CD8-positive, alpha-beta memory T cell (primary cell): ENCODE measurements around the gene GIMAP6. TPM values are rescaled to one million over a fixed set of nuclear protein-coding genes. Genes with fewer than 3 reads are reported as not detected.
"Not testable (repeated sequence)": the region's sequence is repeated elsewhere in the genome, so short reads cannot be mapped to it uniquely, and the experiment has no call there.

Experiments
- CTCF ChIA-PET: fragments of 350-600 bp; sonication (Branson Sonifier 250); formaldehyde crosslinking; loops from one replicate; lab custom pipeline; 2021; ENCODE audit warnings: antibody characterized with exemption; lab: Charles Lee
- POLR2A ChIA-PET: fragments of 350-600 bp; sonication (Branson Sonifier 250); formaldehyde crosslinking; loops from one replicate; lab custom pipeline; 2021; ENCODE audit warnings: antibody characterized with exemption; lab: Charles Lee
- DNase-seq, 5 donors: peaks; one replicate each; pipeline versions ENCODE4 v3.0.0 to v3.0.0-alpha.2; 2020 to 2022; ENCODE audit warnings: mixed read lengths in 1 of 5
- H3K27ac ChIP-seq: one replicate; pipeline ENCODE4 v1.7.0; 2013; ENCODE audit warnings: low read depth, mild to moderate bottlenecking, low read length, moderate library complexity
- H3K27me3 ChIP-seq: 2 replicates; pipeline ENCODE4 v1.7.0; 2013; ENCODE audit warnings: low read length, mild to moderate bottlenecking; ENCODE audit not compliant: insufficient read depth, poor library complexity, severe bottlenecking
- H3K36me3 ChIP-seq: 2 replicates; pipeline ENCODE4 v1.7.0; 2013; ENCODE audit warnings: mild to moderate bottlenecking, low read length, moderate library complexity; ENCODE audit not compliant: insufficient read depth
- H3K4me1 ChIP-seq: 2 replicates; pipeline ENCODE4 v1.7.0; 2013; ENCODE audit warnings: mild to moderate bottlenecking, low read length, moderate library complexity; ENCODE audit not compliant: insufficient read depth
- H3K4me3 ChIP-seq: 2 replicates; pipeline ENCODE4 v1.7.0; 2013; ENCODE audit warnings: mild to moderate bottlenecking, low read length
- H3K9me3 ChIP-seq: 2 replicates; pipeline ENCODE4 v1.7.0; 2013; ENCODE audit warnings: mild to moderate bottlenecking, low read length
- H3K27ac Mint-ChIP-seq, 8 donors: one replicate each; pipeline ENCODE4 v1.8.0; 2020 to 2021; ENCODE audit warnings: mixed read lengths in 8 of 8, mild to moderate bottlenecking in 6 of 8, inconsistent platforms in 3 of 8, moderate library complexity in 3 of 8
- H3K27me3 Mint-ChIP-seq, 2 donors: one replicate each; pipeline ENCODE4 v1.8.0; 2020 to 2021; ENCODE audit warnings: mixed read lengths in 2 of 2, mild to moderate bottlenecking in 1 of 2, moderate library complexity in 1 of 2
- H3K36me3 Mint-ChIP-seq, 3 donors: one replicate each; pipeline ENCODE4 v1.8.0; 2020 to 2021; ENCODE audit warnings: mixed read lengths in 3 of 3, inconsistent platforms in 1 of 3, mild to moderate bottlenecking in 1 of 3
- H3K4me1 Mint-ChIP-seq, 3 donors: one replicate each; pipeline ENCODE4 v1.8.0; 2020 to 2021; ENCODE audit warnings: mixed read lengths in 3 of 3, inconsistent platforms in 1 of 3, mild to moderate bottlenecking in 1 of 3
- H3K4me3 Mint-ChIP-seq, 7 donors: one replicate each; pipeline ENCODE4 v1.8.0; 2020 to 2021; ENCODE audit warnings: mixed read lengths in 7 of 7, mild to moderate bottlenecking in 6 of 7, moderate library complexity in 4 of 7, inconsistent platforms in 2 of 7
- H3K9me3 Mint-ChIP-seq, 5 donors: one replicate each; pipeline ENCODE4 v1.8.0; 2020 to 2022; ENCODE audit warnings: mixed read lengths in 5 of 5, mild to moderate bottlenecking in 3 of 5, moderate library complexity in 2 of 5, inconsistent platforms in 1 of 5
- polyA plus RNA-seq: library from polyadenylated mRNA; unstranded; fragments of 300-500 nt; fragmentation: Illumina TruSeq; gene quantifications from one replicate; pipeline ENCODE4 v1.2.3, GENCODE V29; 2021
- total RNA-seq, 2 experiments: library from RNA; stranded (reverse); gene quantifications; one replicate each; pipeline ENCODE4 v1.2.3, GENCODE V29; 2021

Gene GIMAP6
- total and polyA plus RNA-seq, 3 experiments from 2014 or later: 44.9 to 199 (median 45.8) TPM

DNA sequence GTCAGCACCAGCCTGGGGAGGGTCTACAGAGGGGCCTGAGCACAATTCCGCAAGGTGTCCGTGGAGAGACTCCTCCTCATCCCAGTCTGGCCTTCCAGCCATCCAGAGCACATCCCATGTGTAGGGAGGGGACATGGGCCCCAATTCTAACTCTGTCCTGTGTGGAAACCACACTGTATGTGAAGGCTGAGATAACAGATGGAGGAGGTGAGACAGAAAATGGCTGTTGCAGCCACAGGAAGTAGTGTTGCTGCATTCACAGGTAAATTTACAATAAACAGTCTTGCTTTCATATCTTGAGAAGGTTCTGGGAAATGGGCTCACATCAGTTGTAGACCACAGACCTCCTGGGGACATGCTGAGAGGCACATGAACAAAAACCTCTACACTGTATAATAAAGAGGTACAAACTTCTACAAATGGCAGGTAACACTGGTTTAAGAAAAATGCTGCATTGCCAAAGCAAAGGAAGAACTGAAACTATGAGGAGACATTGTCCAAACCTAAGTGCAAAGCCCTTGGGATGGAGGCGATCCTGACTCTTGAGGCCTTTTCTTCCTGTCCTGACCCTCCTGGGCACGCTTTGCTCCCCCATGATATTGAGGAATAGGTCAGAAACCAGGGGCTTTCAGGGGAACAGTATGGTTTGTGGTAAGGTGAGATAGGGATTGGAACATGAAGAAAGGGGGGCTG, 31.8 kb upstream of the GIMAP6 start:
- peak in 3 of 5 donors; percentile 10 to 64 (median 54) for DNase-seq
- CTCF ChIA-PET: interaction anchor here (0.7 to 1.4 kb wide), 2 partner anchors 52 to 59 kb away, joined by 3 read pairs; no protein-coding TSS in a partner anchor
- Mint-ChIP-seq H3K27me3 (no peaks in the 10 kb centered on the region), H3K9me3 (peaks cover 0 to 6% (median 4%) of the 10 kb centered on the region in 5 donors), H3K27ac (peak overlapping the region; percentile 90 to 100 (median 98)), H3K4me3 (peak overlapping the region; percentile 13 to 81 (median 71)), H3K36me3 (peaks cover 1 to 19% (median 13%) of the 10 kb centered on the region in 3 donors), H3K4me1 (peaks cover 80 to 92% (median 88%) of the 10 kb centered on the region in 3 donors)
- Histone ChIP-seq H3K9me3 (no peaks in the 10 kb centered on the region), H3K36me3 (no peaks in the 10 kb centered on the region), H3K4me1 (peaks cover 78% of the 10 kb centered on the region), H3K27me3 (no peaks in the 10 kb centered on the region), H3K27ac (no peak overlapping the region), H3K4me3 (peak overlapping the region; percentile 52)
- POLR2A ChIA-PET: no interaction called here

DNA sequence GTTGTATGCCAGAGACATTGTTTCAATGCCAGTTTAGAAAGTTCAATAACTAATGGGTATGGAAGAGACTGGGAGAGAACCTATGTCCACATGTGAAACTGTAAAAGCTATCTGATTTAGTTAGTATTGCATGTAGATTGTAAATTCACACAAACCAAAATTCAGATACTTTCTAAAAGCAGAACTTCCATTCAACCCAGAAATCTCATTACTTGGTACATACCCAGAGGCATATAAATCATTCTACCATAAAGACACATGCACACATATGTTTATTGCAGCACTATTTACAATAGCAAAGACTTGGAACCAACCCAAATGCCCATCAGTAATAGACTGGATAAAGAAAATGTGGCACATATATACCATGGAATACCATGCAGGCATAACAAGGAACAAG, 30.6 kb upstream of the GIMAP6 start:
- H3K4me1 ChIP-seq: peaks cover 67% of the 10 kb centered on the region
- POLR2A ChIA-PET, H3K27ac ChIP-seq, H3K36me3 ChIP-seq, H3K4me3 ChIP-seq, DNase-seq, H3K9me3 Mint-ChIP-seq, H3K27me3 Mint-ChIP-seq, H3K27me3 ChIP-seq, H3K9me3 ChIP-seq: not testable (repeated sequence)
- CTCF ChIA-PET: interaction anchor here (0.8 to 1.4 kb wide), 2 partner anchors 60 to 93 kb away, joined by 3 read pairs; no protein-coding TSS in a partner anchor
- Mint-ChIP-seq H3K27ac (peak overlapping the region; percentile 90 to 100 (median 98)), H3K4me3 (peak overlapping the region; percentile 11 to 81 (median 50)), H3K4me1 (peaks cover 72 to 81% (median 81%) of the 10 kb centered on the region in 3 donors), H3K36me3 (peaks cover 1 to 14% (median 12%) of the 10 kb centered on the region in 3 donors)

DNA sequence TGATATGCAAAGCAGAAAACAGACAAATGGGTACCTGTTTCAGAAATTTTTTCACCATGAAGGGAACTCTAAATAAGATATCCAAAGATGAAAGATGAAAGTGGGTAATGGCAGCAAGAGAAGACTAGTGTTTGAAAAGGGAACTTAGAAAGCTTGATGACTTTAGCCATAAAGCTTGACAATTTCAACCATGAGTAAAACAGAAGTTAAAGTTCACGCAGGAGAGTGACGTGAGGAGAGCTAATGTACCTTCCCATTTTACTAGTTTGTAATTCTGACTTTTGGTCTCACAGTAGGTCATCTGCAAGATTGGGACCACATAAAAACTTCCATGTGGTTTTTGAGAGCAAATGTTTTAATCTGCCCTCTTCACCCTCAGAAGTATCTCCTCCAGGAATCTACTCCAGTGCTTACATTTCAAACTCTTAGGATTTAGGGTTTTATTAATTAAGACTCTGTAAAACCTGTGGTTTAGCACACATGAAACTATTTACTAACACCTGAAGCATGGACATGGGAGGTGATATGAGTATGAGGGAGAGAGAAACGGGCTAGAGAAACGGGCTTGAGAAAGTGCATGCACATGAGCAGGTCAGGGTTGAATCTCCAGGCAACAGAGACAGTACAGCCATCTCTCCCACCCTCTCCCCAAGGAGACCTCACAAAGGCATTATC, 28.9 kb upstream of the GIMAP6 start:
- Mint-ChIP-seq H3K27ac (peak overlapping the region; percentile 28 to 88 (median 76)), H3K27me3 (no peaks in the 10 kb centered on the region), H3K9me3 (peaks cover 0 to 7% (median 3%) of the 10 kb centered on the region in 5 donors), H3K4me1 (peaks cover 55 to 78% (median 70%) of the 10 kb centered on the region in 3 donors), H3K36me3 (peaks cover 1 to 21% (median 18%) of the 10 kb centered on the region in 3 donors), H3K4me3 (peak overlapping the region in 3 of 7 donors; percentile 9 to 52 (median 40))
- Histone ChIP-seq H3K27ac (no peak overlapping the region), H3K9me3 (no peaks in the 10 kb centered on the region), H3K36me3 (no peaks in the 10 kb centered on the region), H3K4me3 (no peak overlapping the region), H3K27me3 (no peaks in the 10 kb centered on the region), H3K4me1 (peaks cover 49% of the 10 kb centered on the region)
- no peak for DNase-seq
- ChIA-PET CTCF (interaction anchor here (1.1 kb wide), 1 partner anchor 24 kb away, joined by 3 read pairs; no protein-coding TSS in a partner anchor), POLR2A (interaction anchor here (0.6 to 1.0 kb wide), 3 partner anchors 38 to 71 kb away, joined by 3 to 6 read pairs (median 3); partner anchors contain the start of gene GIMAP1)

DNA sequence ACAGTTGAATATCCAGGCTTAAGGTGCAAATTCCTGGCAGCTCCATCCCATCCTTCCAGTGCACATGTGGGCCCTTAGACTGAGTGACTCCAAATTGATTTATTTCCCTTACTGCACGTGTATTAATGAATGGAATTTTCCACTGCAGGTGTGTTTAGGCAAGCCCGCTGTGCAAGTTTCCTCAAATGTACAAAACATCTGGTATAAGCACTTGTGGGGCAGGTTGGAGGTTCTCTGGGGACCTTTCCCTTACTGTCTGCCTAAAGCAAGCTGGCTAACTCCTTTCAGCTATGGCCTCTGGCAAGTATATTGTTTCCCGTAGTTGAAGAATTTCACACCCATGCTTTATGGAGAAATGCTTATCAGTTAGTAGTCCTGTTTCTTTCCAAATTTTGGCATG, 25.3 kb upstream of the GIMAP6 start:
- POLR2A ChIA-PET: interaction anchor here (0.6 kb wide), 1 partner anchor 8 kb away, joined by 3 read pairs; no protein-coding TSS in a partner anchor
- CTCF ChIA-PET: interaction anchor here (0.8 to 1.4 kb wide), 2 partner anchors 8 to 19 kb away, joined by 3 read pairs; no protein-coding TSS in a partner anchor
- Histone ChIP-seq H3K9me3 (no peaks in the 10 kb centered on the region), H3K27me3 (no peaks in the 10 kb centered on the region), H3K27ac (no peak overlapping the region), H3K36me3 (no peaks in the 10 kb centered on the region), H3K4me3 (no peak overlapping the region), H3K4me1 (peaks cover 14% of the 10 kb centered on the region)
- Mint-ChIP-seq H3K36me3 (peaks cover 3 to 40% (median 23%) of the 10 kb centered on the region in 3 donors), H3K4me3 (no peak overlapping the region), H3K27me3 (no peaks in the 10 kb centered on the region), H3K27ac (peak overlapping the region in 1 of 8 donors; percentile 5), H3K9me3 (peaks cover 0 to 17% (median 5%) of the 10 kb centered on the region in 5 donors), H3K4me1 (peaks cover 29 to 70% (median 54%) of the 10 kb centered on the region in 3 donors)
- DNase-seq: no peak

DNA sequence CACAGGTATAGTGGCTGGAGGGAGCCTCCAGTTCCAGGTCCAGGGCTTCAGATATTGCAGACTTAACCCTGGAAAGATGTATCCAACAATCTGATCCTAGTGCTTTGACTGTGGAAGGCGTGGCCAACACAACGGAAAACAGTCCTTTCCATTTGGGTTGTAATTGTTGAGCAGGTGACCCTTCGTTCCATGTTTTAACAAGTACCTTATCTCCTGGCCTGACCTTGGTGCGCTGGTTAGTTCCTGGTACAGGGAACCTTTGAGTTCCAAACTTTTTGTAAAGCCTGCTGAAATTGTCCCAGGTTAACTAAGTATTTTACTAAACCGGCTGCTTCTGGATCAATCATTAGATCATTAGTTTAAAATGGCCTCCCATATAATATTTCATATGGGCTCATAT, 23.9 kb upstream of the GIMAP6 start:
- H3K4me1 Mint-ChIP-seq: peaks cover 17 to 61% (median 49%) of the 10 kb centered on the region in 3 donors
- peaks cover 5 to 30% (median 18%) of the 10 kb centered on the region in 5 donors for H3K9me3 Mint-ChIP-seq
- Histone ChIP-seq H3K4me1 (peaks cover 1% of the 10 kb centered on the region), H3K27ac (no peak overlapping the region), H3K27me3 (no peaks in the 10 kb centered on the region), H3K36me3 (no peaks in the 10 kb centered on the region), H3K9me3 (no peaks in the 10 kb centered on the region), H3K4me3 (no peak overlapping the region)
- no peak for DNase-seq
- H3K27me3 Mint-ChIP-seq: no peaks in the 10 kb centered on the region
- H3K4me3 Mint-ChIP-seq: no peak overlapping the region
- CTCF ChIA-PET: no interaction called here
- POLR2A ChIA-PET: no interaction called here
- H3K36me3 Mint-ChIP-seq: peaks cover 3 to 53% (median 22%) of the 10 kb centered on the region in 3 donors
- no peak overlapping the region for H3K27ac Mint-ChIP-seq

DNA sequence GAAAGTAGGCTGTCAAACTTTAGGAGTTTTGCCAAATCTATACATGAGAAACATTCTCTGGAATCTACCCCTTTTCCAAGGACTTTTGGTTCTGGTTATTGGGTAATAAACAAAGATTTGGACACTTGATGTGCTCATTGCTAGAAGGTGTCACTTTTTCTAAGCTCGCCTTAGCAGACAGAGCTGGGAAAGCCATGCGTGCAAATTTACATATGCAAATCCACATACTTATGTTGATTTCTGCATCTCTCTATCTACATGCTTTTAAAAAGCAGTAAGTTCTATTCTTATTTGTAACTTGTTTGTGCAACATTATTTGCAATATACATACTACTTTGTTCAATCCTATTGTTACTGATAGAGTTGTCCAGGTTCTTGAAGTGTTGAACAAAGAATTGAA, 22.5 kb upstream of the GIMAP6 start:
- H3K27ac Mint-ChIP-seq: peak overlapping the region in 1 of 8 donors; percentile 12
- Histone ChIP-seq H3K27me3 (no peaks in the 10 kb centered on the region), H3K27ac (no peak overlapping the region), H3K4me1 (peaks cover 1% of the 10 kb centered on the region), H3K36me3 (no peaks in the 10 kb centered on the region), H3K4me3 (no peak overlapping the region), H3K9me3 (no peaks in the 10 kb centered on the region)
- no peaks in the 10 kb centered on the region for H3K27me3 Mint-ChIP-seq
- no peak for DNase-seq
- POLR2A ChIA-PET: interaction anchor here (0.8 kb wide), 1 partner anchor 11 kb away, joined by 3 read pairs; no protein-coding TSS in a partner anchor
- H3K4me1 Mint-ChIP-seq: peaks cover 9 to 68% (median 46%) of the 10 kb centered on the region in 3 donors
- CTCF ChIA-PET: no interaction called here
- peaks cover 7 to 53% (median 24%) of the 10 kb centered on the region in 3 donors for H3K36me3 Mint-ChIP-seq
- H3K4me3 Mint-ChIP-seq: no peak overlapping the region
- peaks cover 5 to 38% (median 25%) of the 10 kb centered on the region in 5 donors for H3K9me3 Mint-ChIP-seq

DNA sequence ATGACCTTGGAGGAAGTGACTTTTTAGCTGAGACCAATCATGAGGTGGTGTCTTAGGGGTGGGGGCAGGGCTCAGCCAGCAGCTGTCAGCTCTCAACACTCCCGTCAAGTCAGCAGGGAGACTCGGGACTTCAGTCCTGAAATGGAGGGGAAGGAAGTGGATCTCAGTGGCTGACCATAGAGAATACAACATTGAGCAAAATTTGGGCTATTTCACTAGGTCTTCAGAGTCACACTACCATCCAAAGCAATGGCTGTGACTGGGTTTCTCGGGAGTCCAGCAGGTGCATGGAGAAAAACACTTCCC, 16.8 kb upstream of the GIMAP6 start:
- Histone ChIP-seq H3K36me3 (no peaks in the 10 kb centered on the region), H3K27ac (no peak overlapping the region), H3K4me1 (peaks cover 38% of the 10 kb centered on the region), H3K27me3 (no peaks in the 10 kb centered on the region), H3K9me3 (no peaks in the 10 kb centered on the region), H3K4me3 (no peak overlapping the region)
- peaks cover 31 to 80% (median 79%) of the 10 kb centered on the region in 3 donors for H3K4me1 Mint-ChIP-seq
- H3K27me3 Mint-ChIP-seq: no peaks in the 10 kb centered on the region
- DNase-seq: no peak
- H3K4me3 Mint-ChIP-seq: peak overlapping the region in 5 of 7 donors; percentile 12 to 68 (median 32)
- H3K27ac Mint-ChIP-seq: peak overlapping the region in 7 of 8 donors; percentile 36 to 94 (median 54)
- ChIA-PET POLR2A (interaction anchor here (0.6 to 0.9 kb wide), 3 partner anchors 12 to 26 kb away, joined by 3 read pairs; no protein-coding TSS in a partner anchor), CTCF (interaction anchor here (1.0 to 1.3 kb wide), 4 partner anchors 8 to 66 kb away, joined by 3 to 4 read pairs (median 3); no protein-coding TSS in a partner anchor)
- peaks cover 7 to 62% (median 26%) of the 10 kb centered on the region in 3 donors for H3K36me3 Mint-ChIP-seq
- peaks cover 8 to 35% (median 23%) of the 10 kb centered on the region in 5 donors for H3K9me3 Mint-ChIP-seq
